LNCaP clone FGC (cell line): Measurements from ENCODE around the gene TTC23.

Experiments used
- DNase-seq: peaks from one replicate; pipeline ENCODE4 v3.0.0-alpha.2; 2011; ENCODE audit warnings: low read depth
- H3K4me3 ChIP-seq: 2 replicates; pipeline ENCODE4 v1.5.1; 2011; ENCODE audit warnings: mild to moderate bottlenecking, low read depth, low read length, control low read depth
- CTCF ChIP-seq: IDR thresholded peaks from 2 replicates; pipeline ENCODE4 v1.5.1; 2012; ENCODE audit warnings: mild to moderate bottlenecking; ENCODE audit not compliant: control insufficient read depth, insufficient read depth; ENCODE audit errors: extremely low read depth

TTC23 gene

DNA sequence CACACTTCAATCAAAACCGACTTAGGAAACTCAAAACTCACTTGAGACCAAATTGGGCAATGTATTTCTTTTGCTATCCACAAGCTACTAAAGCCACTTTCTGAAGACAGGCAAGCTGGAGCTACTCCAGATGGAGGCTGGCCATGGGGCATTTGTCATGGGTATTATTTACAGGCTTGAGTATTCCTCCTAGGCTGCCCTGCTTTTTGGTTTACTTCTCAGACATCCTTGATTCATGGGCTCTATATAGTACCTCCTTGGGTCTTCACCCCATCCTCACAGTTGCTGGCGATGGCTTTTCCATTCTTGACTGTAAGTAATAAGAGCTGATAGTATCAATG is 163.1 kb downstream of the TTC23 start:
- TF ChIP-seq CTCF: no peak
- no peak for DNase-seq
- H3K4me3 ChIP-seq: no peak overlapping the region
